Hematopoietic multipotent progenitor cell (in vitro differentiated cells): ENCODE data around the gene ARMC2. TPM values are rescaled to one million over a fixed set of nuclear protein-coding genes. Genes with fewer than 3 reads are reported as not detected.
"Not testable (repeated sequence)": the region's sequence is repeated elsewhere in the genome, so short reads cannot be mapped to it uniquely, and the experiment has no call there.

ENCODE experiments used
- DNase-seq, 3 donors: peaks; one replicate each; pipeline ENCODE4 v3.0.0-alpha.2; 2011 to 2015; ENCODE audit warnings: low read depth in 2 of 3, low spot score in 2 of 3
- total RNA-seq: library from RNA; depleted of rRNA; stranded (reverse); fragments of >200 nt; gene quantifications from one replicate; pipeline ENCODE4 v1.2.3, GENCODE V29; 2012

The ARMC2 gene
- total RNA-seq, 1 donor, result 2.4 TPM

DNA sequence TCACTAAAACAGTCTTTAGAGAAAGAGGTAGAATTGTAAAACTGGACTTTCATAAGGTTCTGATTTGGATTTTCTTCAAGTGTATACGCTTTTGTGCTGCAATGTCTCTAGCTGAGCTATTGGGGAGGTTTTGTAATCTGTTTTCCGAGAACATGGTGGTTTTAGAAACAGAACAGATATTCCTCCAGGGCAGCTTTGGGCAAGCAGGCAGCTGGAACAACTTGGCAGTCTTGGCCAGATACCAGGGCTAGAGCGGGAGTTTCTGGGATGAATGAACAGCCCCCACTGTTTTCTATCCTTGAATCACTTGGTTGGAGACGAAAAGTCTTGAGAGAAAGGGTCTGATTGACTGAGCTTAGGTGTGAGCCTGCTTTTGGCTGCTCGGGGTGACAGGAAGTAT lies 17.1 kb upstream of the ARMC2 start:
- DNase-seq, result no peak

DNA sequence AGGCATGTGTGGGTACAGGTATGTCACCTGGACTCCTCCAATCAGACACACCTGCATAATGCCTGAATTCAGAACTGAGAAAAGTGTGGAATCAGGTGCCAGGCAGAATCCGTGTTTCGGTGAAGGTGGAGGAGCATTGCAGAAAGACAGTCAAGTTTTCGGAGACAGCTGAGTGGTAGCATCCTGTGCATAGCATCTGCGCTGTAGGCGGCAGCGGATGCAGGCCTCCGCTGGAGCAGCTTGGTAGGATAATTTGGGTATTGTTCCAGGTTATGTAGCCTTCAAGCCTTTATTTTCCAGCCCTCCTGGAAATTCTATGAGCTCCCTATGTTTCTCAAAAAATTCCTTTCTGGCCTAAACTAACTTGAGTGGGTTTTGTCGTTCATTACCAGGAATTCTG lies 15.5 kb upstream of the ARMC2 start:
- no peak for DNase-seq

DNA sequence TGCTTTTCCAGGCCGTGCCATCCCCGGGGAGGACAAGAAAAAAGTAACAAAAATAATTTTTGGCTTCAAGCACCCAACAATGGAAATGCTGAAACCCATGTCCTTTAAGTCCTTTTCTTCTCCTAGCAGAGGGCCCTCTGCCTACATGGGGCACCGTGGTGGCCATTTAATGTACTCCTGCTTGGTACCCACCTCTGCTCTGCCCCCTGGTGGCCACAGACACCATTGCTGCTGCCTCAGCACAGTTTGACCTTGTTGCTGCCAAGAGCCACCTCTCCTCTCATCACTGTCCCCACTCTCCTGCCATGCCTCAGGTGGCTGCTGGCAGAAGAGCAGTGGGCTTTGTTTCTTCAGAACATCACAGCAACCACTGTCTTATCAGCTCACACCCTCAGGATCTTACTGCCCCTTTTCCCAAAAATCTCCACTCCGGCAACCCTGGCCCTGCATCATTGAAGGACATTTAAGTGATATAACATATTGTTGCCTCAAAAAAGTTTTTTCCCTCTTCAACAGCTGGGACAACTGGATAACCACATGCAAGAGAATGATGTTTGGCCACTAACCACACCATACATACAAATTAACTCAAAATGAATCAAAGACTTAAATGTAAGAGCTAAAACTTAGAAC lies 12.9 kb upstream of the ARMC2 start:
- DNase-seq, result peak; percentile 60 to 87 (median 83)

DNA sequence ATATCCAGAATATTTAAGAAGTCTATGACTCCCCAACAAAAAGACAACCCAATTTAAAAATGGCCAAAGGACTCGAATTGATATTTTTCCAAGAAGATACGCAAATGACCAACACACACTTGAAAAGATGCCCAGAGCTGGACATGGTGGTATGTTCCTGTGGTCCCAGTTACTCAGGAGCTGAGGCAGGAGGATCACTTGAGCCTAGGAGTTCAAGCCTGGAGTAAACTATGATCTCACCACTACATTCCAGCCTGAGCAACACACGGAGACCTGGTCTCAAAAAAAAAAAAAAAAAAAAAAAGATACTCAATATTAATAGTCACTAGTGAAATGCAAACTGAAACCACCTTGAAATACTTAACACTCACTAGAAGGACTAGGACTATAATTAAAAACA lies 12.2 kb upstream of the ARMC2 start:
- DNase-seq, result no peak

DNA sequence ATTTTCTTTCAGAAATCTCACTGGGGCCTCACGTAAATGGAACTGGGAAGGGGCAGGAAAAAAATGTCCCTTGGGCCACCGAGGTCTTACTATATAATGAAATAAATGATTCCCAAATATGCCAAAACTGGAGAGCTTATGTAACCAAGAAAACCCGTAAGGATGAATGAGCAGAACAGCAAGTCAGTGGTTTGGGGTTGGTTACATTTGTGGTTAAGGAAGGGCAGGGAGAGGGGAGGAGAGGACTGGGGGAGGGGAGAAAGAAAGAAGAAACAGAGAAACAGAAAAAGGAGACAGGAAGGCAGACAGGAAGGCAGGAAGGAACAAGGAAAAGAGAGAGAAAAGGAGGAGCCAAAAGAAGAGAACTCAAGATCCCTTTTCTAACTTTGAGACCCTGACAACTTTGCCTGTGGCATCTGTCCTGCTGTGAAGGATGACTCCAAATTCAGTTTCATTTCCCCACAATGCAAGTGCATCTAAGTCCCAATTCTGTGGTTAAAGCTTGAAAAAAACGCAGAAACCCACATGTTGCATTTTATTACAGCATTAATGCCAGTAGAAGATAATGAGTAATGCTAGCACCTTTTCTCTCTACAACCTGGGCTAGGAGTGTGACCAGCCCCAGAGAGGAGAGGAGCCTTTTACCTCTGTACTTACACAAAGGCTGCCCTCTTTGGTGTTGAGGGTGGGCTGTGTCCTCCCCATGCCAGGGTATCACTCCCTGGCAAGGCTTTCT lies 10.8 kb upstream of the ARMC2 start:
- peak in 2 of 3 donors; percentile 59 to 73 for DNase-seq

DNA sequence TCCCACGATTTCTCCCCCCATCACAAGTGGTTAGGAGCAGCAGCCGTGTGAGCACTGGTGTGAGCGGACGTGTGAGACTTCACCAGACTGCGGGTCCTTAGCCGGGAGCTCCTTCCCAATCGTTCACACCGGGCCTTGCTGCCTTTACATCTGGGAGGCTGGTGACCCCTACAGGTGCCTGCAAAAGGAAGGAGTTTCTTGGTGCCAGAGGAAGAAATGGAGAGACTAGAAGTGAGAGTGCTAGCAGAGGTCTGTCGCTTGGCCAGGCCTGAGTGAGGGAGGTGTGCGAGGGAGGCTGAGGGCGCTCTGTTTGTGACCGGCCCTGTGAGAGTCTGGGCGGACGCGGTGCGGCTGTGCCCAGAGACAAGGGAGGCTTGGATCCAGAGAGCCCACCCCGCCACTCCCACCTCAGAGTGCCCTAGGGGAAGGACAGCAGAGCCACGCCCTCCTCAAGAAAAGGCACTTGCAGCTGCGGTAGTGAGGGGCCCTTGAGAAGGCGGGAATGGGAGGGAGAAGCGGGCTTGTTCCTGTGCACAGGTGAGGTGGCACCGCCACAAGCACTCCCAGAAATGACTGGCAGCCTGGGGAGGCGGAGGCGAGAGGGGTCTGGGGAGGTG lies 10.0 kb upstream of the ARMC2 start:
- DNase-seq, result peak in 1 of 3 donors; percentile 36

DNA sequence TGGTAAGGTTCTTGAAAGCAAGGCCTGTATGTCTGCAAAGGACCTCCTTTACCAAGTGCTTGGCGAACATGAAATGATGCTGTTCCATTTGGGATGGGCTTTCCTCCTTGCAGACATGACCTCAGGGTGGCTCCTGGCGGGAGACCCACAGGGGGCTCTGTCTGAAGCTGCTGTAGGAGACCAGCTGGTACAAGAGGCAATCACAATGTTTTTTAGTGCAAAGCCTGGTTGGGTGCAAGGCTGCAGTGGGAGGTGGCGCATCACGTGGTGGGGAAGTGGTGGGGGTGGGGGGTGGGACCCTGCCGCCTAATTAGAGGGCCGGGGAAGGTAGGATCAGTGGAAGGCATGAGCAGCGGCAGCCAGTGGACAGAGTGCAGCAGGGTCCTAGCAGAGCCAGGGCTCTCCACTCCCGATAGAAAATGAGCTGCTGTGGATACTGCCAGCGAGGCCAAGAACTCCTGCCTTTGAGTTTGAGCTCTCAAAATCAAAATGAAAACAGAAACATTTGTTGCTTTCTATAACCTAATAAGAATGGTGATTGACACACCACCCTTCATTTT lies 9.1 kb upstream of the ARMC2 start:
- no peak for DNase-seq

DNA sequence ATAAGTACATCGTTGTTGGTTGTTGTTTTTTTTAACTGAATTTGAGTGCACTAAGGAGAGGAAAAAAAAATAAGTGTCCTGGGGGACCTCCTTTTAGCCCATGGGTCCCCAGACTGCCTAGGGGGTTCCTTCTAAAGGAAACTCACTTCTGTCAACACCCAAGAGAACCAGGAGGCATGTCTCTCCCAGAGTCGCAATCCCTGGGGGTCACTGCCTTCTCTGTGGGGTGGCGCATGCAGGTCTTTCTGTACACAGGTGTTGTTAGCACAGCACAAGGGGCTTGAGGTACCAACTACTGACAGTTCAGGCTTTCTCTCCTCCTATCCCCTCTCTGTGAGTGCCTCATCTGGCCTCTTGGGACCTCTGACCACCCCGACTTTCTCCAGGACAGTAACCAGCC lies 7.3 kb upstream of the ARMC2 start:
- DNase-seq, result no peak

DNA sequence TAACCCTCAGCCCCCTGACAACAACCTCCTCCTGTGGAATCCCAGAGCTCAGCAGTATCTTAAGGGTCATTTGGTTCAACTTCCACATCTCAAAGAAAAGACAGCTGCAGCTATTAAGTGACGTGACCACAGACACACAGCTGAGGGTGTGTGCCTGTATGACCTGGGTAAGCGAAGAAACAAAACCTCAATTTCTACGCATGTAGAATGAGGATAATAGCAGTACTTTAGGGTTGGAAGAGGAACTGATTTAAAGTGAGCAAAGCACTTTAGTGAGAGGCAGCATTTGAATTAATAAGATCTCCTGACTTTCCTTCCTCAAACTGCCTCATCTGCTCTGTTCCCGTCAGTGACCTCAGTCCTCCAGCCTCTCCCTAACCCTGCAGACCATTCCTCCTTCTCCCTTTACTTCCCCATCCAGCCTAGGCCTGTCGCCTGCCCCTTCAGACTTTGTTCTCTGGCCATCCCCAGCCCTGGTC lies 6.8 kb upstream of the ARMC2 start:
- DNase-seq, result peak in 1 of 3 donors; percentile 39

DNA sequence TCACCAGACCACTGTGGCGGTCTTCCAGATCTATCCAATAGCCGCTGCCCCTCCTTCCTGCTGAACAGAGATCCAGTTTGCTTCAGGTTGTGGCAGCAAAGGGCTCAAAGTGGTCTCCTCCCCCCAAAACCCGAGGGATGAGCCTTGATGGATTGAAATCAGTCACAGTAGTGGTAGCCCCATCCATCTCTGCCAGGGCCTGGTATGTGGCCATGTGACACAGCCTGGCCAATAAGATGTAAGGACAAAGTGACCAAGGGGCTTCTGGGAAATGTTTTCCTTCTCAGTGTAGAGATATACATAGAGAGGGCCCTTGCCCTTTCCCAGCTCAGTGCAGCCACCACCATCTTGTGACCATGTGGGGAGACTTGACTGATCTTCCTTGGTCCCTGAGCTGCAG lies 4.1 kb upstream of the ARMC2 start:
- no peak for DNase-seq

DNA sequence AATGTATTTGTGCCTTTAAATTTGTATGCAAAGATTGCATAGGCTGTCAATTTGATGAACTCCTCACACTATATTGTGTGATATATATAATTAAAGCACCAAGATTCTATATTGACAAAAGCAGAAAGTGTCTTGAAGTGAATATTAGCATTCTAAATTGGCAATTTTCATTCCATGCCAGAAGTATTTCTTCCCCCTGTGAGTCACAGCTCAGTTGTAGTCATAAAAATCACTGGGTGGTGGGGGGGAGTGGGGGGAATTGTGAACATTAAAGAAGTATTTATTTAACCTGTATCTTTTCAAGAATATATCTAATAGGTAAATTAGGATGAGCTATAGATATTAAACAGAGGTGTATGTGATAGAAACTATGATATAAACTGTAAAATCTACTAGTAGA lies 3.1 kb upstream of the ARMC2 start:
- no peak for DNase-seq

DNA sequence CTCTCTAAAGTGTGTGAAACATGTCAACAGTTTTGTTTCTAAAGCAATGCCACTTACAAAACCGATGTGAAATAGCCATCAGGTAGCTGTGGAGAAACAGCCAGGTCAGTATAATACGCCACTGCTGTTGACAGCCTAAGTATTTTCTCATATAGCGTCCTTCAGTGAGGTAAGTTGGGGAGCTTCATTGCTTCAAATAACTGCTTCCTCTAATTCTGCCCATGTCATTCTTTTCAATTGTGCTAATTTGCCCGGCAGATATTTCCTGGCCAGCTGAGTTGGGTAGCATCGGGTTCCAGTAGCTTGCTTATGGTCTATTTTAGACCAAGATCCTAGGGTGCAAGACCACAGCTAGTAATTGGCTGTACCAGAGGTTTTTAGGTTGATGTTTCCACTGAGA lies 2.1 kb upstream of the ARMC2 start:
- peak in 1 of 3 donors; percentile 13 for DNase-seq

DNA sequence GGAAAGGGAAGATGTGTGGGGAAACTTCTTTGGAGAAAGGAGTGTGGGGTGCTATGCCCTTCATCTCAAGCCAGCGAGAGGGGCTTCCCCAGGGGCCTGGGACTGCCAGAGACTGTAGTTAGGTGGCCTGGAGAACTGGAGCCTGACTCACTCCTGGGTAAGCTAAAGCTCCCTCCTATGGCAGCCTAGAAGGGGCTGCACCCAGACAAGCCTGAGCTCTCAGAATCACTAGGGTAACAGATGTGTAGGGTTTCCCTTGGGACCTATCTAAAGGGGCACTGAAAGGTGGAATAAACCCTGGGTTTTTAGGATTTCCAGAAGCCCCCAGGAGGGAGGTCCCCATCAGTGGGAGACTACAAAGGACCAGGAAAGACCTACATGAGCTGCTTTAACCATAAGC lies 1.6 kb upstream of the ARMC2 start:
- no peak for DNase-seq

DNA sequence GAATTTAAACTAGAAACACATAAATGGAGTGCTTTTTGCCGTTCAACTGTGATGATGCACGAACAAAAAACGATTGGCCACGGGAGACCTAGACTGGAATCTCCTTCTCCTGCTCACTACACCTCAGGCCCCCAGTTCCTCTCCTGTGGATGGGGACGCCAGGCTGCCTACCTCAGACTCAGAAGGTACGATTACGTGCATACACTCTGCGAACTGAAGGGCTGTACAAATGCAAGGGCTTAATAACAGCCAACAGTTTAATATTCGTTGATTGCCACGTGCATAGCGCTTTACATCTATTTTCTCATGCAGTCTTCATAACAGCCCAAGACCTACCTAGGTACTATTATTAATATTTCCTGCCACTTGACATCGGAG lies 495 bp upstream of the ARMC2 start:
- no peak for DNase-seq

DNA sequence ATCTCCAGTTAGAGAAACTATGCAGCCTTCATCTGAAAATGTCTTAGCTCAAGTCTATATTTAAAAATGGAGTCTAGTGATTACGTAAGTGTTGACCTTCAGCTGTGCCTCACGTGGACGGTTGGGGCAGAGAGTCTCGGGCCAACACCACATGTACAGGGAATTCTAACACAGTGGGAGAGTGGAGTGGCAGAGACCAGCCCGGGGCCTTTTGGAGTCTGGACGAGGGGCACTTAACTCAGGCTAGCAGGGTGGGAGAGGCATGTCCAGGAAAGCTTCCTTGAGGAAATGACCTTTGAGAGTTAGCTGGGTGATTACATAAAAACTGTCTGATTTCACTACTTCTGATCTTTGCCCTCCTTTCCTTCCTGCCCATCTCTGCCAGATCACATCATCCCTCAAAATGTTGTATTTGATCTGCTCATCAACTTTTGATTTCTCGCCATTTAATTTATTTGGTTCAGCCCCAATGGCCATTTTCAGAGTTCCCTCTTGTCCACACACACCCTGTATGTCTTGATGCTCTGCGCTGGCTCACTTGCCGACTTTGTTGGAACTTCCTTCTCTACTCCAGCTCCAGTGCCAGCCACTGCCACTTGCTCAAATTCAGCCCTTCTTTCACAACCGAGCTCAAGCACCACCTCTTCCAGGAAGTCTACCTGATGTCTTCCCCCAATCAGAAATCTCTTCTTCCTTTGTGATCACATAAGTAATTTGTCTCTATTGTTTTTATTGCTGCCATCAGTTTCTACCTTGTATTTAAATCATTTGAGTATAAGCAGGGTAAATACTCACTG lies 2.6 kb downstream of the ARMC2 start:
- no peak for DNase-seq

DNA sequence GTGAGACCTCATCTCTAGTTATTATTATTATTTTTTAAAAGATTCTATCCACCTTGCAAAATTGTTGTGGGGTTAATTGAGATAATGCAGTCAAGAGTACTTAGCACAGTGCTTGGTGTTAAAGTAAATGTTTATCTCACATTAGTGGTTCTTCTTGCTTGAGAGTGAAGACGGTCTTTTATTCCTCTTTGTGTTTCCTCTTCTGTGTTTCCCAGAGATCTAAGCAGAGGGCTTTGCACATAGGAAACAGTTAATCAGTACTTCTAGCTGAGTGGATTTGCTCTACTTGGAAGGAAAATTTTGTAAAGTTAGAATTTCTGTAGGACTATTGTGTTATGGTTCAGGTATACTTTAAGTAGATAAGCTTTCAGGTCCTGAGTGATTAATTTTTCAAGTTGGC lies 3.5 kb downstream of the ARMC2 start:
- DNase-seq, result no peak

DNA sequence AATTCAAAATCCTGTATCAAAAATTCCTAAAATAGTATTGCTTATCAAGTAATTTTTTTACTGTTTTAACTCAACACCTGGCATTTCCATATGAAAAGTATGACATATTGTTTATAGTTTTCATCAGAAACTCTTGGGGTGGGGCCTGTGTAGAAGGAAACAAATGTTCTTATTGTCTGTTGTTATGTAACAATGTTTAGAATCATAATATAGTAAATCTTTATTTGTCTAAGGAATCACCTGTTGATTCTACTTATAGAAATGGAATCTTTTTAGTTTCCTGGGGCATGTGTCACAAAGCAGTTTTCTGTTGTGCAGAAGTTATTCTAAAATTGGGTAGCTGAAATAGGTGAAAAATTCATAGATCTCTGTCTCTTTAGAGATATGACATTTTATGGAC lies 4.9 kb downstream of the ARMC2 start:
- no peak for DNase-seq

DNA sequence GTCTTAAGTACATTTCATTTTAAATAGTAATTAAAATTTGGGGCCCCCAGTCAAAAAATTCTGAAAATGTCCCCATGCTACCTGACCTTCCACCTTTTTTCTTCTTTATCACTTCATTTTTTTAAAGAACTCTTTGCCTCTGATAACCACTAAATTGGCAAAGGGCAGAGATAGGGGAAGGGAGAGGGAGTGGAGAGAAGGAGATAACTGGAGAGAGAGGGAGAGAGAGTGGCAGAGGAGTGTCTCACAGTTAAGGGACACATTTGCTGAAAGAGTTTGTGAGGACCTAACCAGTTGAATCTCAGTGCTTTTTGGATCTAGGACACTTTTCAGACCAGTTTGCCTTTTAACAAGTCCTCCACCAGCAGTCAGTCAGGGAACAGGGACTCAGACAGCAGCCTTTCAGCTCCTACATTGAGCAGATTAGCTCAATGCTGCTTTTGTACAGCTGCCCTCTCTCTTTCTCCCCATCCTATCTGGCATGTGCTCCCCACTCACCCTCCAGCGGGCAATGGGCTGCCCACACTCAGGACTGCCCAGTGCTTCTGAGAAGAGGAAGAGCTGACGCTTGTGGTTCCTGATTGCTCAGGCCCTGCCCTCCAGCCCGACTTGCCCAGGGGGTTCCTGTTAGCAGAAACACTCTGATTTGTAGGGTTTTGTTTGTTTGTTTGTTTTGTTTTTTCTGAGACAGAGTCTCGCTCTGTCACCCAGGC lies 14.4 kb downstream of the ARMC2 start:
- peak in 1 of 3 donors; percentile 26 for DNase-seq

DNA sequence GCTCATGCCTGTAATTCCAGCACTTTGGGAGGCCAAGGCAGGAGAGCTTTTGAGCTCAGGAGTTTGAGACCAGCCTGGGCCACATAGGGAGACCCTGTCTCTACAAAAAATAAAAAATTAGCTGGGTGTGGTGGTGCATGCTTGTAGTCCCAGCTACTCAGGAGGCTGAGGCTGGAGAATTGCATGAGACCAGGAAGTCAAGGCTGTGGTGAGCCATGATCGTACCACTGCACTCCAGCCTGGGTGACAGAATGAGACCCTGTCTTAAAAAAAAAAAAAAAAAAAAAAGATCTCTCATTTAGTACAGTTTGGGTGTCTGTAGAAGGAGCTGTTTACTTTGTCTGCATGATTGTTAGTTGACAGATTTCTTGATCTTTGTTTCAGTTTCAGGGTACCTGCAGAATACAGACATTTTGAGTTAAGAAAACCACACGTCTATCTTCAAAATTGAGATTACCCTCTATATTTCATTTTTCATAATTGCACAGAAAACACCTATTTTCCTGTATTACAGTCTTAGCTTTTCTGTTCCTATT lies 17.6 kb downstream of the ARMC2 start:
- DNase-seq, result not testable (repeated sequence)

DNA sequence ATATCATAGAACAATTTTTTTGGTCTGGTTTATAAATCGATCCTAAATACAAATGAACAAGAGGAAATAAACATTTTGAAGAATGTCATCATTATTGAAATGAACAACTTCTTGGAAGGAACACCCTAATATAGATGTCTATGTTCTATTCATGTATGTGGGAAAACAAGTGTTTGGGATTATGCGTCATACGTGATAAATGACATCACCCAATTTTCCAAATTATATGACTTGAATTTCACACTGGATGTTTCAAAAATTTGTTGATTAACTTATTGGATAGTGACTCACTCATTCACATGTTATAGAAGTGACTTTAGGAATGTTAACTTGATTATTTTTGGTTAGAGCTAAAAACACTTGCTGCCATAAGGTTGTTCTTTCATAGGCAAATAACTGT lies 18.6 kb downstream of the ARMC2 start:
- no peak for DNase-seq
